GM19397 (cell line): ENCODE results near the gene CYP3A4.
"Not testable (repeated sequence)": the region's sequence is repeated elsewhere in the genome, so short reads cannot be mapped to it uniquely, and the experiment has no call there.

Source experiments
- ATAC-seq: cut with Tn5 transposase; IDR thresholded peaks from one replicate; pipeline ENCODE4 v1.9.1; 2021; ENCODE audit warnings: mild to moderate bottlenecking, moderate library complexity; ENCODE audit not compliant: unreplicated experiment

The CYP3A4 gene

DNA sequence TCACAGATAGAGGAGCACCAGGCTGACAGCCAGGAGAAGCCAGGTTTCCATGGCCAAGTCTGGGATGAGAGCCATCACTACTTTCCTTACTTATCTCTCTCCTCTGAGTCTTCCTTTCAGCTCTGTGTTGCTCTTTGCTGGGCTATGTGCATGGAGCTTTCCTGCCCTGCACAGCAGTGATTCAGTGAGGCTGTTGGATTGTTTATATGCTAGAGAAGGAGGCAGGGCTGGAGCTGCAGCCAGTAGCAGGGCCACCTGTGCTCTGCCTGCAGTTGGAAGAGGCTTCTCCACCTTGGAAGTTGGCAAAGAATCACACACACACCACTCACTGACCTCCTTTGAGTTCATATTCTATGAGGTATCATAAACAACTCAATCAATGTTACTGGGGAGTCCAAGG is at the start of gene CYP3A4:
TSS of gene CYP3A4 (minus strand) at position 178 of the 400 bp plus-strand sequence. CDS start at position 75, 103 bp downstream.
- no peak for ATAC-seq

DNA sequence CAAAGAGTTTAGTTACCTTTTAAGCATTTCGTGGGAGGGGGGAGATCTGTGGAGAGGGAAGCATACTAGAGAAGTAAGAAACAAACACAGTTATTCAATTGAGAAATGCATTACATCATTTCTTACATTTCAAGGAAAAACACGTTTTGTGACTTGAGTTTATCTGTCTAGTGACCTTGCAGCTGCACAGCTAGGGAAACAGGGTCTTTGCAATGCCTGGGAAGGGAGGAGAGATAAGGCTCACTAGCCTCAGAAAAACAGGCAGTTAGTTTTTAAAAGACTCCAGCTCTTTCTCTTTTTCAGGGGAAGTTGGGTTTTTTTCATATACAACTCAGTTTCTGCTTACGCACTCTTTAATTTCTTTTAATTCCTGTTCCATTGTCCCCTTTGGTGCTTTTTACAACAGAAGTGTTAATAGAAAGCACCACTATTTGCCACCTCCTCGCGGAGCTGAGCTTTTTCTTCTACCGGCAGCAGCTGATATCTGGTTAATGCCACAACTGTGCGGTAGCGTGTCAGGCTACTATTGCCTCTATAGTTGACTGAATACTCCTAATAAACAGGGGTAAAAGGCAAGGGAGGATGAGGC is 49.4 kb upstream of the CYP3A4 start:
- no peak for ATAC-seq

DNA sequence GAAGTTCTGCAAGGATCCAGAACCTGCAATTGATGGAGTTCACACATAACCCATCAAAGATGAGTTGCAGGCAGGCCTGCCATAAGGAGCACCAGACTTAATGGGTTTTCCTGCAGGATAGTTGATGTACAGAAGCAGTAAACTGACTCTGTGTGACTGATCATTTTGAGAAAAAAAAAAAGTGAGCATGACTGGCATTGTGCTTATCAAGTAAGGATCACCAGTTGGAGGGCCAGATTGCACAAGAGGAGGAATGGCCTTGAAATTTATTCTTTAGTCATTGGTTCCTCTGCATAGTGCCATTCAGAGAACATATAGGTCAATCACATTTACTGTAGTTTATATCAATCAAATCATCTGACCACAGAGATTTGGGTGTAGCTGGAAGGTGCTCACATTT is 47.6 kb upstream of the CYP3A4 start:
- no peak for ATAC-seq

DNA sequence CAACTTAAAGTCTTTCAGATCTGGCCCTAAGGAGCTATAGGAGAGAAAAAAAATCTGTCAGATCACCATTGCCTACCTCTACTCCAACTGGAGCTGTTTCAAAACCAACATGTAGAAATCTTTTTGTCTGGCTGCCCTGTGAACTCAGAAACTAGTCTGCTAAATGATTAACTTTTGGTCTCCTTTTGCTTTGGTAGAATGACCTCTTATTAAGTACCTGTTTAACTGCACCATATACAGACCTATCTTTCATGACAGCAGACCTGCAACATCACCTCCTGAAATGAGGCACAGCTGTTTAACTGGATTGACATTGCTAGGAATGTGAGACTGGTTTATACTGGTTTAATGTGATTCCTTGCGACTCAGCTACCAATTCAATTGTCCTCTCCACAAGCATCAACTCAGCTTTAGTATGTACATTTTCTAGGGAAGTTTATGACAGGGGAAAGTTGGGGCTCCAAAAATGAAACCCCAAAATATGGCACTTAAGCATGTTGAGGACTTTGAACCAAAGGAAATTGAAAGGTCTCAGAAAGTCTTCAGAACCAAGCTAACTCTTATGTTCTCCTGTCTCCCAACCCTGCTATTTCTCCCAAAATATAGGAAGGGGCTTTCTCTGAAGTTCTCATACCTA is 45.7 kb upstream of the CYP3A4 start:
- ATAC-seq = no peak

DNA sequence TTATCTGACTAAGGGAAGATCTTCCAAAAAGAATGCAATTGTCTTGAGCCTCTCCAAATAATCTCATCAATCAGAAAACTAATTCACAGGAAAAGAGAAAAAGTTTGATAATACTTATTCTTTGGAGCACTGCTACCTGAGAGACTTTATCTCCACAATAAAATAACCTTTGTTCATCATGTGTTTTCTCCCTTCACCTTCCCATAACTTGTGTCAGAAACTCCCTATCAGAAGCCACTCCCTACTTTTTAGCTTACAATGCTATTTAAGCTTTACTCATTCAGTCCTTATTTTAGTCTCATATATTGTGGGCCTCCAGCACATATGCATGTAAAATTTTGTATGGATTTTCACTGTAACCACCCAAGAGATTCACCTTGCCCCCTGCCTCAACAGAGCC is 44.8 kb upstream of the CYP3A4 start:
- ATAC-seq = no peak

DNA sequence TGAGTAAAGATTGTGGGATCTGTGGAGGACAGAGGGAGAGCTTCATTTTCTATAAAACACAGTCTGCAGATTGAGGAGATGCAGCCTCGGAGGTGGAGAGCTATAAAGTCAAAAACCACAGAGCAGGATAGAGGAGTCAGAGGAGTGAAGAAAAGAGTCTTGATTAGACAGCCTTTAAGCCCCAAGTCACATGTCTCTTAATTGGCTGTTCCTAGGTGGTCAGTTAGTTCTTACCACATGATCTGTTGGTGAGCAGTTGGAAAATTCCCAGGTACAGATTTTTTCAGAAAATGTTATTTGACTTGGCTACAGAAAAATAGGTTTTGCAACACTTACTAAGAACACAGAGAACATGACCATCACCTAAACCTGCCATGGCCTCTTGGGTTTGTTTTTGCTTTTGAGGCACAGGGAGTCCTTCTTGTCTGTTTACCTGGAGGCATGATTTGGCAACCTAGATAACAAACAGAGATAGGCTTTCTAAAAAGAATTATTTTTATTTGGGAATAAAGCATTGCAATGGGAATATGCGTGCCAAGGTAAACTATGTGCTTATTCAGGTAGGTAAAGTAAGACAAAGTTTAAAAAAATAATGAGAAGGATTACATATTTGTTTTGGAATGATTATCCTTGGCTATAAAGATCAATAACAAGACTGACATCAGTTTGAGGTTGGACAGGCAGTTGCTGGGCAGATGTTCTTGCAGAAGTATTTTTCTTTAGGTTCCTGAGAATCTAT is 43.2 kb upstream of the CYP3A4 start:
- no peak for ATAC-seq

DNA sequence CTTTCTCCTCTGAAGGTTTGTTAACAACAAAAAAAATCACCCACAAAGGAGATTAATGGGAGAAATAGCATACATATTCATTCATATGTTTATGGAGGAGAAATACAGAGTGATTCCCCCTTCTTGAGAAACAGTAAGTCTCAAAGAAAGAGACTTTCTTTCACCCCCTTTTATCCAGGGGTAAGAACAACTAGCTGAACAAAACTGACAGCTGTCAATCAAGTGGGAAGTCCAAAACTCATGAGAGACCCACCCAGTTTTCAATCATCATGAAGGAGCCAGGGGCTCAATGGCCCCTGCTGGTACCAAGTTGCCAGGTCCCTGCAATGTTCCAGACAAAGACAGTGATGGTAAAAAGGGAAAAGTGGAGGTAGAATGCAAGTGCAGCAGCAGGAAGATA is 41.9 kb upstream of the CYP3A4 start:
- ATAC-seq = no peak

DNA sequence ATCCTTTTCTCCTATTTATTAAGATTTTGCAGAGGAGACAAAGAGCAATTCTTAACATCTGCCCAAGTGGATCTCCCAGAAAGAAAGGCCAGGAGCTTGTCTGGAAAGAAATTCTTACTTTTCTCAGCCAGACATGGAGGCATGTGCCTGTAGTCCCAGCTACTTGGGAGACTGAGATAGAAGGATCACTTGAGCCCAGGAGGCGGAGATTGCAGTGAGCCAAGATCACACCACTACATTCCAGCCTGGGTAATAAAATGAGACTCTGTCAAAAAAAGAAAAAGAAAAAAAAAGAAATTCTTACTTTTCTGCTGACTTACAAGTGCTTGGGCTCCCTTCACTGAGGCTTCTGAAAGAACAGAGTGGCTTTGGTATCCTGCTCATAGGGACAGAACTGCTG is 41.5 kb upstream of the CYP3A4 start:
- ATAC-seq = no peak

DNA sequence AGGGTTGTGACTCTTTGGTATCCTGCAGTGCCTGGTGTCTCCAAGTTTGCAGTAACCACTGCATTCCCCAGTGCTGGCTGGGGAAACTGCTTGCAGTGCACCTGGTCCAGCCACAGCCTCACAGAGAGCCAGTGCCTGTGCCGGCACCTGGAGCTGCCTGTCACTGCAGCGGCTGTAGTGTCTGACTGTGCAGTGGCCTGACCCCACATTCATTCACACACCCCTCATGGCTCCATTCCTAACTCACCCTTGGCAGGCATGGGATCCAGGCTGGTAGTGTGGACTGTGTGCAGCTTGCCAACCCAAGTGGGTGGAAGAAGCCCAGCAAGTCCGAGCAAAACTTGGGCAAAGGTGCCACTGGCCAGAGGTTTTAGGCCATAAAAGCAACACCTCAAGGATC is 40.1 kb upstream of the CYP3A4 start:
- ATAC-seq = no peak

DNA sequence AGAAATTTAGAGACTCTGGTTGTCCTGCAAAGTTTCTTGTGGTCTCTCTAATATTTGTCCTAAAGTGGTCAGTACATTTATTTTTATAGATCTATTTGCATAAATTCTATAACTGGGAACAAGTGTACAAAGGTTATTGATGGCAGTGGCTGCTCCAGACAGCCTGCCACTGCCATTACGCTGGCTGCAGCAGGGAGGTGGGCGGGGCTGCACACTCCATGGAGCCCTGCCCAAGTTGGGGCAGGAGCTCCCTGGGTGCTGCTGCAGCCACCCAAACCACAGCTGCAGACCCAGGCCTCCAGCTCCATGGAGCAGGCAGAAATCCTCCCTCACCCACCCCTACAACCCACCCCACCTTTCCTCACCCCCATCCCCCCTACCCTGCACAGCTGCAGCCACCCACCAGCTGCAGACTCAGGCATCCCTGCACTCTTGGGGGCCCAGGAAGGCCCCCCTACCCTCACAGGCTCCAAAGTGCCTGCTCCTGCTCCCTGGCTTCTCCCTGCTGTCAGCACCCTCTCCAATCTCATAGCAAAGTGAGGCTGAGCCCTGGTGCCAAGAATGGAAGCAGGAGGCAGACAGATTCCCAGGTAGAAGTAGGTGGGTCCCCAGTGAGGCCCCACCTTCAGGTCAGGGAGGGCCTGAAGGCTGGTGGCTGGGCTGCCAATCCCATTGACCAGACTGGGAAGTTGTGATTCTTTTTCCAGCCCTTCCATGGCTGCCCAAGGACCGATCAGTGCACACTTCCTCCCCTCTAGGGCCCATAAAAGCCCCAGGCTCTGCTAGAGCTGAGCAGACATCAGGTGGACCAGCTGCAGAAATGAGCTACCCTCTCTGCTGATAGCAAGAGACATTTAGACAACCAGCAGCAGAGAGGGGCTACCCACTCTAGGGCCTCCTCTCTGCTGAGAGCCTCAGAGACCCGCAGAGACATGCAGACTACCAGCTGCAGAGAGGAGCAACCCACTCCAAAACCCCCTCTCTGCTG is 39.0 kb upstream of the CYP3A4 start:
- no peak for ATAC-seq

DNA sequence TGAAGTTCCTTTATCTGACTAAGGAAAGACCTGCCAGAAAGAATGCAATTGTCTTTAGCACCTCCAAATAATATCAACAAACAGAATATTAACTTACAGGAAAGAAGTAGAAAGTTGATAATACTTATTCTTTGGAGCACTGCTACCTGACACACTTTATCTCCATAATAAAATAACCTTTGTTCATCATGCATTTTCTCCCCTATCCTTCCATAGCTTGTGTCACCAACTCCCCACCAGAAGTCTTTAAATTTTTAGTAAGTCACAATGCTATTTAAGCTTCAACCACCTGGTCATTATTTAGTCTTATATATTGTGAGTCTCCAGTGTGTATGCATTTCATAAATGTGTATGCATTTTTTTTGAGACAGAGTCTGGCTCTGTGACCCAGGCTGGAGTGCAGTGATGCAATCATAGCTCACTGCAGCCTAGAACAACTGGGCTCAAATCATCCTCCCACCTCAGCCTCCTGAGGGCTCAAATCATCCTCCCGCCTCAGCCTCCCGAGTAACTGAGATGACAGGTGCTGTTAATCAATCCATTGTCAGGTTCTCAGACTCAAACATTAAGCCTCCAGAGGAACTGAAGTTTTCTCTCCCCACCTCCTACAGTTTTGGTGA is 36.5 kb upstream of the CYP3A4 start:
- ATAC-seq = no peak

DNA sequence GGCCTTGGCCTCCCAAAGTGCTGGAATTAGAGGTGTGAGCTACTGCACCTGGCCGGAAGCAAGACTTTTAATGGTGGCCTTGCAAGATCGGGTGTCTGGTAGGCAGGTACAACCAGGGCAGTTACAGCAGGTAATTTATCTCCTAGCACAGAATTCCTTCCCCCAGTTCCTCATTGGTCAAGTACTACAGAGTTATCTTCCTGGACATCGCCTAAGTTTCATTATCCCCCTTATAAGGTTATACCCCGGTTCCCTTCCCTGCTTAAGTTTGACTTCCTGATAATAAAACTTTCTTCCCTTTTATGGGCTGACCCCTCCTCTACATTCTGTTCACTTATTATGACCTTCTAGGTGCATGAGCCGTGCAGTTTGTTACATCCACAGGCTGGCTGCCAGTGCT is 24.8 kb upstream of the CYP3A4 start:
- no peak for ATAC-seq

DNA sequence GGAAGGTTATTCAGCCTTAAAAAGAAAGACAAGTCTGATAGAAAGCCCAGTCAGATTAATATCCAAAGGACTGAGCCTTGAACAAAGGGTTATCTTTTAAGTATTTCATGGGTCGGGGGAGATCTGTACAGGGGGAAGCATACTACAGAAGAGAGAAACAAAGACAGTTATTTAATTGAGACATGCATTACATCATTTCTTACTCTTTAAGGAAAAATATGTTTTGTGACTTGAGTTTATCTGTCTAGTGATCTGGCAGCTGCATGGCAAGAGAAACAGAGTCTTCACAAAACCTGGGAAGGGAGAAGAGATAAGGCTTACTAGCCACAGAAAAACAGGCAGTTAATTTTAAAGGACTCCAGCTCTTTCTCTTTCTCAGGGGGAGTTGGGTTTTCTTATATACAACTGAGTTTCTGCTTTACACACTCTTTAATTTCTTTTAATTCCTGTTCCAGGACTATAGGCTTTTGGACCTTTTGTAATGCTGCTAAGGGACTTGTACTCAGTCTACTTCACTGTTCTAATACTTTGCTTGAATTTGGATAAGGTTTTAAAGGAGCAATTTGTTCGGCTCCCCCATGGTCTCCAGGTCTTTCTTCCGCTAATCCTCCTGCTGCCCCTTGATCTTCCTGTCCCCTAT is 23.0 kb upstream of the CYP3A4 start:
- ATAC-seq = no peak

DNA sequence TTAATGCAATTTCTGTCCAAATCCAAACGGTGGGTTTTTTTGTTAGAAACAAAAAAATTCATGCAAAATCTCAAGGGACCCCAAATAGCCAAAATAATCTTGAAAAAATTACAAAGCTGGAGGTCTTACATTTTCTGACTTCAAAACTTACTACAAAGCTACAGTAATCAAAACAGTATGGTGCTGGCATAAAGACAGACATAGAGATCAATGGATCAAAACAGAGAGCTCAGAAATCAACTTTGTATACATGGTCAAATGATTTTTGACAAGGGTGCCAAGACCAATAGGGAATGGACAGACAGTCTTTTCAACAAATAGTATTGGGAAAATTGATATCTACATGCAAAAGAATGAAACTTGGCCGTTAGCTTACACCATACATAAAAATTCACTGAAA is 21.7 kb upstream of the CYP3A4 start:
- no peak for ATAC-seq

DNA sequence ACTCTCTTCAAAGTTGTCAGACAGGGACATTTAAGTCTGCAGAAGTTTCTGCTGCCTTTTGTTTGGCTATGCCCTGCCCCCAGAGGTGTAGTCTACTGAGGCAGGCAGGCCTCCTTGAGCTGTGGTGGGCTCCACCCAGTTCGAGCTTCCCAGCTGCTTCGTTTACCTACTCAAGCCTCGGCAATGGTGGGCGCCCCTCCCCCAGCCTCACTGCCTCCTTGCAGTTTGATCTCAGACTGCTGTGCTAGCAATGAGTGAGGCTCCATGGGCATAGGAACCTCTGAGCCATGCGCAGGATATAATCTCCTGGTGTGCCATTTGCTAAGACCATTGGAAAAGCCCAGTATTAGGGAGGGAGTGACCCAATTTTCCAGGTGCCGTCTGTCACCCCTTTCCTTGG is 19.1 kb upstream of the CYP3A4 start:
- ATAC-seq = not testable (repeated sequence)

DNA sequence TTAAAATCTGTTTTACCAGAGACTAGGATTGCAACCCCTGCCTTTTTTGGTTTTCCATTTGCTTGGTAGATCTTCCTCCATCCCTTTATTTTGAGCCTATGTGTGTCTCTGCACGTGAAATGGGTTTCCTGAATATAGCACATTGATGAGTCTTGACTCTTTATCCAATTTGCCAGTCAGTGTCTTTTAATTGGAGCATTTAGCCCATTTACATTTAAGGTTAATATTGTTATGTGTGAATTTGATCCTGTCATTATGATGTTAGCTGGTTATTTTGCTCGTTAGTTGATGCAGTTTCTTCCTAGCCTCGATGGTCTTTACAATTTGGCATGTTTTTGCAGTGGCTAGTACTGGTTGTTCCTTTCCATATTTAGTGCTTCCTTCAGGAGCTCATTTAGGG is 17.4 kb upstream of the CYP3A4 start:
- not testable (repeated sequence) for ATAC-seq

DNA sequence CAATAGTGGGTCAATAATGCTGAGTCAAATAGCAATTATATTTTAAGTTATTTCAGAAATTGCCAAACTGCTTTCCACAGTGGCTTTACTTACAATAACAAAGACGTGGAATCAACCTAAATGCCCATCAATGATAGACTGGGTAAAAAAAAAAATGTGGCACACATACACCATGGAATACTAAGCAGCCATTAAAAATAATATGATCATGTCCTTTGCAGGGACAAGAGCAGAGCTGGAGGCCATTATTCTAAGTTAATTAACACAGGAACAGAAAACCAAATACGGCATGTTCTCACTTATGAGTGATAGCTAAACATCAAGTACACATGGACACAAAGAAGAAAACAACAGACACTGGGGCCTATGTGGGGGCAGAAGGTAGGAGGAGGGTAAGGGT is 15.0 kb upstream of the CYP3A4 start:
- no peak for ATAC-seq

DNA sequence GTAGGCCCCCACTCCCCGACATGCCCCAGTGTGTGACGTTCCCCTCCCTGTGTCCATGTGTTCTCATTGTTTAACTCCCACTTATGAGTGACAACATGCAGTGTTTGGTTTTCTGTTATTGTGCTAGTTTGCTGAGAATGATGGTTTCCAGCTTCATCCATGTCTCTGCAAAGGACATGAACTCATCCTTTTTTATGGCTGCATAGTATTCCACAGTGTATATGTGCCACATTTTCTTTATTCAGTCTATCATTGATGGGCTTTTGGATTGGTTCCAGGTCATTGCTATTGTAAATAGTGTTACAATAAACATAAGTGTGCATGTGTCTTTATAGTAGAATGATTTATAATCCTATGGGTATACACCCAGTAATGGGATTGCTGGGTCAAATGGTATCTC is 11.9 kb upstream of the CYP3A4 start:
- not testable (repeated sequence) for ATAC-seq

DNA sequence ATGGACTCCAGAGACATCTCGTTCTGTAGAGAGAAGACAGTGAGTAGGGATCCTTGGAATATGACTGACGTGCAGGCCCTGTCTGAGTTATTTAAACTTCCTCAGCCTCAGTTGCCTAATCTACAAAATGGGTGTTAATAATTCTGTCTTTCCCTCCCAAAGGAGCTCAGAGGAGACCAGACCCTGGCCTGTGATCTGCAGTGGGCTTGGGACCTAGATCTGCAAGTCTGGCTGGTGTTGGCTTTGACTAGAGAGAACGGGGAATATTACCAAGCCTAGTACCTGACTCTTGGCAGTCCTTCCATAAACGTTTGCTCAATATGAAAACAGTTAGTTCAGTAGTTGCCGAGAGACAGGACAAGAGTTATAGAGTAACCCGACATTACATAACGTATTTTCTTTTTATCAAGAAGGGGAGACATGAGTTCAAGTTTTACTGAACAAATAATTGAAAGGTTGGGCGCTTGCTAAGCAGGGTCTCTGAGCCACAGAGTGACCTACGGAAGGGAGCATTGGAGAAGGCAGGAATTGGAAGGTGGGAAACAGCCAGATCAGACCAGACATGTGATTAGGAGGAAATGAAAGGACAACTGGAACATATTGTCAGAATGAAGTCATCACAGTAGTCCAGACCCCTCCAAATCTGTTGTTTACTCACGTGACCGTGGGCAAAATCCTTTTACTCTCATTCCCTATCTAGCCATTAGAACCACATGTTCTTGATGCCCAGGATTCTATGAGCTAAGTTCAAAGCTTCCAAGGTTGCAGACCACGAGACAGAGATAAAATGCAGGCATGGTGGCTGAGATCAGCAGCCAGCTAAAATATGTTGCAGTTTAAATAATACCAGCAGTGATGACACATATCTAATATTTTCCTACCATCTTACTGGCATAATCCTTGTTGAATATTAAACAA is 10.9 kb upstream of the CYP3A4 start:
- ATAC-seq = no peak
